ENCODE results near the gene RBM26. TPM values are rescaled to one million over a fixed set of nuclear protein-coding genes. Genes with fewer than 3 reads are reported as not detected.

The RBM26 gene
- total RNA-seq, 2 donors from 2014 or later: 29.0 to 45.9 TPM

DNA sequence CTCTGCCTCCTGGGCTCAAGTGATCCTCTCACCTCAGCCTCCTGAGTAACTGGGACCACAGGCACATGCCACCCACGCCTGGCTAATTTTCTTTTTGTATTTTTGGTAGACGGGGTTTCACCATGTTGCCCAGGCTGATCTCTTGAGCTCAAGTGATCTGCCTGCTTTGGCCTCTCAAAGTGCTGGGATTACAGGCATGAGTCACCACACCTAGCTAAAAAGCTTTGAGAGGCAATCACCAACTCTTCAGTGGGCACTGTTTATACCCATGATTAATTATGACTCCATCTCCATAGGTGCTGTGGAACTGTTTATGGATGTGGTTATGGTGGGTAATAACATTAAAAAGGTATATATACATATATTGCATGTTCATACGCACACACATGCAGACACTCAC lies 7.5 kb upstream of the RBM26 start:
- WGBS: 90% methylated on average over 3 of the region's 3 CpGs
- DNase-seq (ENCODE audit: low spot score): no peak
- intact Hi-C loops (cut with DNase I): no loop called here

DNA sequence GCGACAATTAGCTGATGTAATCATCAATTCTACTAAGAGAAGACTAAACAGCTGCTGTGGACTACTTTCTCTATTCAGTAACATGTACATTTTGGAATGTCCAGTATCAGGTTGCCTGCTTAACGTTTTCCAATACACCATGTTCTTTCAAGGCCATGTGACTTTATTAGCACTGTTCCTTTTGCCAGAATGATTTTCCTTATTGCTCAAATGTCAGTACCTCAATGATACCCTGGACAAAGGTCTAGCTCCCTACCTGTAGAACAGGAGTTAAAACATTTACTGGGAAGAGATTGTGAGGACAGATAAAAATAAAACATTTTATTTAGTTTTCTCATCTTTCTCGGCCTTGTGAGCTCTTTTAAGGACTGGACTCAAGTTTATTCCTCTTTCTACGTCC lies 3.8 kb upstream of the RBM26 start:
- Histone ChIP-seq H3K27ac (no peak overlapping the region), H3K27me3 (replicated peaks; ENCODE audit: insufficient read depth) (no peaks in the 10 kb centered on the region), H3K9me3 (no peaks in the 10 kb centered on the region), H3K36me3 (no peaks in the 10 kb centered on the region), H3K4me3 (no peak overlapping the region), H3K4me1 (replicated peaks) (no peaks in the 10 kb centered on the region)
- DNase-seq (ENCODE audit: low spot score): no peak
- TF ChIP-seq POLR2AphosphoS5 (IDR thresholded peaks at IDR 0.05) (no peak), POLR2A (IDR thresholded peaks at IDR 0.05) (no peak)
- TF ChIP-seq, protein P1, sequence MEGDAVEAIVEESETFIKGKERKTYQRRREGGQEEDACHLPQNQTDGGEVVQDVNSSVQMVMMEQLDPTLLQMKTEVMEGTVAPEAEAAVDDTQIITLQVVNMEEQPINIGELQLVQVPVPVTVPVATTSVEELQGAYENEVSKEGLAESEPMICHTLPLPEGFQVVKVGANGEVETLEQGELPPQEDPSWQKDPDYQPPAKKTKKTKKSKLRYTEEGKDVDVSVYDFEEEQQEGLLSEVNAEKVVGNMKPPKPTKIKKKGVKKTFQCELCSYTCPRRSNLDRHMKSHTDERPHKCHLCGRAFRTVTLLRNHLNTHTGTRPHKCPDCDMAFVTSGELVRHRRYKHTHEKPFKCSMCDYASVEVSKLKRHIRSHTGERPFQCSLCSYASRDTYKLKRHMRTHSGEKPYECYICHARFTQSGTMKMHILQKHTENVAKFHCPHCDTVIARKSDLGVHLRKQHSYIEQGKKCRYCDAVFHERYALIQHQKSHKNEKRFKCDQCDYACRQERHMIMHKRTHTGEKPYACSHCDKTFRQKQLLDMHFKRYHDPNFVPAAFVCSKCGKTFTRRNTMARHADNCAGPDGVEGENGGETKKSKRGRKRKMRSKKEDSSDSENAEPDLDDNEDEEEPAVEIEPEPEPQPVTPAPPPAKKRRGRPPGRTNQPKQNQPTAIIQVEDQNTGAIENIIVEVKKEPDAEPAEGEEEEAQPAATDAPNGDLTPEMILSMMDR (IDR thresholded peaks at IDR 0.05): no peak
- 65% methylated on average over 4 of the region's 4 CpGs for WGBS
- intact Hi-C loops (cut with DNase I): no loop called here

More for the DNA sequence above, 7.5 kb upstream of the RBM26 start:
- Histone ChIP-seq H3K27ac (no peak overlapping the region), H3K4me1 (replicated peaks) (no peaks in the 10 kb centered on the region), H3K36me3 (no peaks in the 10 kb centered on the region), H3K4me3 (no peak overlapping the region), H3K9me3 (no peaks in the 10 kb centered on the region), H3K27me3 (replicated peaks; ENCODE audit: insufficient read depth) (no peaks in the 10 kb centered on the region)
- TF ChIP-seq POLR2AphosphoS5 (IDR thresholded peaks at IDR 0.05): no peak
- TF ChIP-seq, protein P1 (IDR thresholded peaks at IDR 0.05): no peak
- TF ChIP-seq POLR2A (IDR thresholded peaks at IDR 0.05): no peak

DNA sequence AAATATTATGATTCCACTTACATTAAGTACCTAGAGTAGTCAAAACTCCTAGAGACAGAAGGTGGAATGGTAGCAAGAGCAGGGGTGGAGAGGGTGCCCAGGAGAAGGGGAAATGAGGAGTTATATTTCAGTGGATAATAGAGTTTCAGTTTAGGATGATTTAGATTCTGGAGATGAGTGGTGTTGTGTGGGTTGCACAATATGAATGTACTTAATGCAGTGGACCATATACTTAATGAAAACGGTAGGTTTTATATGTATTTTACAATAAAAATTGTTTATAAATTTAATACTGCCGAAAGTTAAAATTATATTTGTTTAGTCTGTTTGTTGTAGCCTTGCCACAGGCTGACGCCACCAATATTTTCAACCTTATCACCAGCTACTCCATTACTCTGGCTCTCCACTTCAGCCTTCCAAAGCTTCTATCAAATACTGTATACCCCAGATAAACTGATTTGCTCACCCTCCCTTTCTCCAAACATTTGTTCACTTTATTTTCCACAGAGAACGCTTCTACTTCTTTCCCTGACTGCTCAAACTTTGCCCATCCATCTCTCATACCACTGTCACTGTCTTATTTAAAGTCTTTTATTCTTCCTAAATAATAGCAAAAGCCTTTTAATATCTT lies 1.4 kb upstream of the RBM26 start:
- Histone ChIP-seq H3K9me3 (no peaks in the 10 kb centered on the region), H3K36me3 (no peaks in the 10 kb centered on the region), H3K4me1 (replicated peaks) (no peaks in the 10 kb centered on the region), H3K4me3 (no peak overlapping the region), H3K27me3 (replicated peaks; ENCODE audit: insufficient read depth) (no peaks in the 10 kb centered on the region), H3K27ac (no peak overlapping the region)
- intact Hi-C loops (cut with DNase I): no loop called here
- no peak for DNase-seq (ENCODE audit: low spot score)
- WGBS: 69% methylated on average over 4 of the region's 4 CpGs
- no peak for TF ChIP-seq POLR2AphosphoS5 (IDR thresholded peaks at IDR 0.05)
- TF ChIP-seq, protein P1 (IDR thresholded peaks at IDR 0.05): no peak
- no peak for TF ChIP-seq POLR2A (IDR thresholded peaks at IDR 0.05)

- DNase-seq (ENCODE audit: low spot score): no peak
- TF ChIP-seq, protein P1 (IDR thresholded peaks at IDR 0.05): peak in 1 of 4 experiments; percentile 24
- TF ChIP-seq POLR2AphosphoS5 (IDR thresholded peaks at IDR 0.05) (no peak), POLR2A (IDR thresholded peaks at IDR 0.05) (no peak)
- H3K27ac ChIP-seq: peak overlapping the region; percentile 94 to 96
- H3K9me3 ChIP-seq: no peaks in the 10 kb centered on the region
- H3K36me3 ChIP-seq: no peaks in the 10 kb centered on the region
- H3K27me3 ChIP-seq (replicated peaks; ENCODE audit: insufficient read depth): no peaks in the 10 kb centered on the region
- H3K4me3 ChIP-seq: peak overlapping the region; percentile 76 to 94
- 4% methylated on average over 4 of the region's 4 CpGs for WGBS
- intact Hi-C loops (cut with DNase I): no loop called here
- H3K4me1 ChIP-seq (replicated peaks): no peaks in the 10 kb centered on the region
These were observed 498 bp upstream of the RBM26 start for GRCh38 chr13:79406597-79406908.

DNA sequence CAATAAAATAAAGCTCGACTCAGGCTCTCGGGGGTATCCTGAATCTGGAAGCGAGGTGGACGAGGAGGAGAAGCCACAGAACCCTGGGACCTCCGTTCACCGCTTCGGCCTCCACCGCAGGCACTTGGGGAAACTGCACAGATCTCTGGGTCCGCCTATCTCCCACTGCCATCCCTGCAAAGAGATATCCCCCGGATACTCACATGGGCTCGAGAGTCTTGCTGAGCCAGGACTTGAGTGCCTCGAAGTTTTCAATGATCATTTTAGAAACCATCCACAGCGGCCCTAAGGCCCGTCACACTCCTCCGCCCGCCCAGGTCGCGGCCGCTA lies 589 bp downstream of the RBM26 start:
- intact Hi-C loops (cut with DNase I): no loop called here
- H3K4me1 ChIP-seq (replicated peaks): no peaks in the 10 kb centered on the region

More for the DNA sequence above, 589 bp downstream of the RBM26 start:
- H3K27ac ChIP-seq: peak overlapping the region; percentile 94 to 96
- peak overlapping the region; percentile 76 to 94 for H3K4me3 ChIP-seq
- H3K9me3 ChIP-seq: no peaks in the 10 kb centered on the region
- WGBS: 0% methylated on average over 19 of the region's 19 CpGs
- H3K36me3 ChIP-seq: no peaks in the 10 kb centered on the region
- TF ChIP-seq, protein P1 (IDR thresholded peaks at IDR 0.05): no peak
- no peak for TF ChIP-seq POLR2A (IDR thresholded peaks at IDR 0.05)
- no peak for TF ChIP-seq POLR2AphosphoS5 (IDR thresholded peaks at IDR 0.05)
- no peak for DNase-seq (ENCODE audit: low spot score)
- H3K27me3 ChIP-seq (replicated peaks; ENCODE audit: insufficient read depth): no peaks in the 10 kb centered on the region

Data from prostate gland (tissue), 2 donors.